IPS DF 6.9 (cell line): ENCODE data around the gene COL4A6.
A peak's percentile ranks its signal among the peaks of the same experiment; 100 is the strongest.
"Not testable (repeated sequence)": the region's sequence is repeated elsewhere in the genome, so short reads cannot be mapped to it uniquely, and the experiment has no call there.

ENCODE experiments used
- DNase-seq: peaks from one replicate; pipeline ENCODE4 v3.0.0-alpha.2; 2013; ENCODE audit warnings: low read depth, low spot score
- H3K27ac ChIP-seq: one replicate; pipeline ENCODE4 v1.5.1; 2013; ENCODE audit warnings: low read length, control low read depth
- H3K27me3 ChIP-seq: 2 replicates; pipeline ENCODE4 v1.6.1; 2013; ENCODE audit warnings: mild to moderate bottlenecking, low read length; ENCODE audit not compliant: control insufficient read depth, insufficient read depth
- H3K36me3 ChIP-seq: 2 replicates; pipeline ENCODE4 v1.6.1; 2013; ENCODE audit warnings: low read length; ENCODE audit not compliant: control insufficient read depth, insufficient read depth
- H3K4me1 ChIP-seq: 2 replicates; pipeline ENCODE4 v1.6.1; 2013; ENCODE audit warnings: low read length; ENCODE audit not compliant: control insufficient read depth, insufficient read depth
- H3K4me3 ChIP-seq: 2 replicates; pipeline ENCODE4 v1.5.1; 2013; ENCODE audit warnings: mild to moderate bottlenecking, low read length
- H3K9me3 ChIP-seq: 2 replicates; pipeline ENCODE4 v1.6.1; 2013; ENCODE audit warnings: low read length, inconsistent platforms; ENCODE audit not compliant: control insufficient read depth, insufficient read depth
- WGBS: extraction: QIAGEN DNeasy Blood & Tissue Kit; methylation state at CpG from one replicate; pipeline ENCODE4 v1.1.7; 2013; ENCODE audit warnings: mixed read lengths, missing lambda C conversion rate; ENCODE audit not compliant: insufficient read length, insufficient coverage; 5-methylcytosine and 5-hydroxymethylcytosine counted together

COL4A6 gene

DNA sequence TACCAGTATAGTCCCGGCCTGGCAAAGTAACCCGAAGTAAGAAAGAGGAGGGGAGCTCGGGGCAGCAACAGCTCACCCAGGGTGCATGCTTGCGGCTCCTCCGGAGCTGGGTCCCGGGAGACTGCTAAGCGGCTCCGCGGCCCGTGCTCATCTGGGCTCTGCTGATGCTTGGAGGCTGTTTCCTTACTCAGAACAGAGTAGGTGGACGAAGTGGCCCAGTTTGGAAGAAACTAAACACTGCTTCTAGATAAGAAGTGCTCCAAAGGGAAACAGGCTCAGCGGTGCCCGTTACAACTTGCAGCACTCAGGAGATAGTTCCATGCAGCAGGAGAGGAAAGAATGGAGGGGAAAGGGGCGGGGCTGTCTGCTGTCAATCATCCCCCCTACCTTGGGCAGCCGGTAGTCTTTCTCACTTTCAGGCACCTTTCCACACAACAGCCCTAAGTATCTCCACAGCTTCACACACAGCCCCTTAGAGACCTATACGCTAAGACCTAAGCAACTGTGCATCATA, at the start of gene COL4A6:
Gene COL4A6, minus strand, starts transcription at position 313 of the 514 bp plus-strand sequence. Its CDS starts 226 bp downstream, at position 87.
- Histone ChIP-seq H3K4me1 (no peaks in the 10 kb centered on the region), H3K4me3 (peak within 1 kb of the TSS; percentile 58; the same call in 1 of the 2 replicates), H3K27ac (no peak within 1 kb of the TSS), H3K9me3 (no peaks in the 10 kb centered on the region), H3K27me3 (no peaks in the 10 kb centered on the region), H3K36me3 (no peaks in the 10 kb centered on the region)
- no CpG with 5 or more reads among the region's 16 CpGs for WGBS
- no peak for DNase-seq

GRCh38 chrX:108485960-108486359, 47.7 kb upstream of the COL4A6 start:
- Histone ChIP-seq H3K27ac (no peak overlapping the region), H3K27me3 (no peaks in the 10 kb centered on the region), H3K36me3 (no peaks in the 10 kb centered on the region), H3K9me3 (no peaks in the 10 kb centered on the region; the same call in 1 of the 2 replicates), H3K4me1 (no peaks in the 10 kb centered on the region), H3K4me3 (no peak overlapping the region)
- DNase-seq = no peak
- no CpG with 5 or more reads among the region's 2 CpGs for WGBS

- no peaks in the 10 kb centered on the region for H3K27me3 ChIP-seq
- WGBS = no CpG with 5 or more reads among the region's 3 CpGs
- no peaks in the 10 kb centered on the region for H3K36me3 ChIP-seq
- H3K9me3 ChIP-seq = no peaks in the 10 kb centered on the region; the same call in 1 of the 2 replicates
- no peak overlapping the region for H3K4me3 ChIP-seq
- H3K27ac ChIP-seq = no peak overlapping the region
- no peaks in the 10 kb centered on the region for H3K4me1 ChIP-seq
- no peak for DNase-seq
Observed at GRCh38 chrX:108484251-108484650, 46.0 kb upstream of the COL4A6 start.

DNA sequence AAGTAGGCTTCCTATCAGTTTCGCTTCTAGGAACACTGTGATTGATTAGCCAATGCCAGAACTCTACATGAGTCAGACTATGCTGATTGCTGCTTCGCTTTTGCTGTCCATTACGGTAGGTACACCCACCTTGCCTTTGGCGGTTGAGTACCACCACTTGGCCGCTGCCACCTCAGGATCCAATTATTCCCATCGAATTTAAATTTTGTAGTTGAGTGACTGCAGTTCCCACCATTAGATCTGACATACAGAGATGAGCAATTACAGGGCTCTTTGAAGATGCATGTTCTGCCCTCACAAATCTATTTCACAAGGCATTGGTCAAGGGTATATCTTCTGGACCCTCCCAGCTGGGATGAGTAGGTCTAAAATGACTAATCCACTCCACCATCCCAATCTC, 43.3 kb upstream of the COL4A6 start:
- H3K9me3 ChIP-seq, H3K36me3 ChIP-seq, H3K27ac ChIP-seq, H3K4me1 ChIP-seq, DNase-seq, H3K4me3 ChIP-seq, H3K27me3 ChIP-seq: not testable (repeated sequence)
- no CpG with 5 or more reads among the region's 6 CpGs for WGBS

DNA sequence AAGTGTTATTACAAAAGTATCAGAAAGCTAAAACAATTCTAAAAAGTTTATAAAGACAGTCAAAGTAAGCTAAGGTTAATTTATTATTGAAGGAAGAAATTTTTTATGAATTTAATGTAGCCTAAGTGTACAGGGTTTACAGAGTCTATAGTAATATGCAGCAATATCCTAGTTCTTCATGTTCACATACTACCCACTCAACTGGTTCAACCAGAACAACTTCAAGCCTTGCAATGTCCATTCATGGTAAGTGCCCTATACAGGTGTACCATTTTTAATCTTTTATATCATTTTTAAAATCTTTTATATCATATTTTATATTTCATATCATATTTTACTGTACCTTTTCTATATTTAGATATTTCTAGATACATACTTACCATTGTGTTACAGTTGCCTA, 35.8 kb upstream of the COL4A6 start:
- no peaks in the 10 kb centered on the region for H3K9me3 ChIP-seq
- H3K4me3 ChIP-seq = no peak overlapping the region
- no peaks in the 10 kb centered on the region for H3K4me1 ChIP-seq
- H3K27me3 ChIP-seq = no peaks in the 10 kb centered on the region
- H3K27ac ChIP-seq = no peak overlapping the region
- no peaks in the 10 kb centered on the region for H3K36me3 ChIP-seq
- DNase-seq = no peak

DNA sequence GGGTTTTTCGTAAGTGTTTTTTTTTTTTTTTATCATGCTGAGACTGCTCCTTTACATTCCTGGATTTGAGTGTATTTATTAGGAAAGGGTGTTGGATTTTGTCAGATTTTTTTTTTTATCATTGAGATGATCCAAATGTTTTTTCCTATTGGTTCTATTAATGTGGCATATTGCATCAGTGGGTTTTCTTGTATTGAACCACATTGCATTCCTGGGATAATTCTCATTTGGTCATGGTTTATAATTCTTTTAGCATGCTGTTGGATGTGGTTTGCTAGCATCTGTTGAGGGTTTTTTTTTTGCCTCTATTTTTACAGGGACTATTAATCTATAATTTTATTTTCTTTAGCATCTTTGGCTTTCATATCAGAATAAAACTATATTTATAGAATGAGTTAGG, 30.3 kb upstream of the COL4A6 start:
- Histone ChIP-seq H3K4me1 (no peaks in the 10 kb centered on the region), H3K4me3 (no peak overlapping the region), H3K27ac (no peak overlapping the region), H3K9me3 (no peaks in the 10 kb centered on the region), H3K36me3 (no peaks in the 10 kb centered on the region), H3K27me3 (no peaks in the 10 kb centered on the region)
- no CpG with 5 or more reads among the region's 1 CpG for WGBS
- DNase-seq = no peak

GRCh38 chrX:108464604-108465003, 26.4 kb upstream of the COL4A6 start:
- Histone ChIP-seq H3K4me1 (no peaks in the 10 kb centered on the region), H3K9me3 (no peaks in the 10 kb centered on the region), H3K27ac (no peak overlapping the region), H3K4me3 (no peak overlapping the region), H3K36me3 (no peaks in the 10 kb centered on the region), H3K27me3 (no peaks in the 10 kb centered on the region)
- DNase-seq = no peak
- no CpG with 5 or more reads among the region's 3 CpGs for WGBS

- no CpG with 5 or more reads among the region's 4 CpGs for WGBS
- H3K36me3 ChIP-seq = no peaks in the 10 kb centered on the region
- no peak overlapping the region for H3K4me3 ChIP-seq
- no peaks in the 10 kb centered on the region for H3K27me3 ChIP-seq
- no peaks in the 10 kb centered on the region for H3K4me1 ChIP-seq
- H3K27ac ChIP-seq = no peak overlapping the region
- H3K9me3 ChIP-seq = no peaks in the 10 kb centered on the region
- DNase-seq = no peak
Observed at GRCh38 chrX:108456971-108457477, 18.8 kb upstream of the COL4A6 start.

- H3K4me3 ChIP-seq = no peak overlapping the region
- no peaks in the 10 kb centered on the region for H3K9me3 ChIP-seq
- H3K36me3 ChIP-seq = no peaks in the 10 kb centered on the region
- no peak for DNase-seq
- no peaks in the 10 kb centered on the region for H3K27me3 ChIP-seq
- no peaks in the 10 kb centered on the region for H3K4me1 ChIP-seq
- H3K27ac ChIP-seq = no peak overlapping the region
- WGBS = no CpG with 5 or more reads among the region's 3 CpGs
Observed at GRCh38 chrX:108453841-108454240, 15.6 kb upstream of the COL4A6 start.

GRCh38 chrX:108447303-108447702, 9.1 kb upstream of the COL4A6 start:
- Histone ChIP-seq H3K36me3 (no peaks in the 10 kb centered on the region), H3K27me3 (no peaks in the 10 kb centered on the region), H3K9me3 (no peaks in the 10 kb centered on the region), H3K27ac (no peak overlapping the region), H3K4me1 (no peaks in the 10 kb centered on the region), H3K4me3 (no peak overlapping the region)
- no peak for DNase-seq
- no CpG with 5 or more reads among the region's 2 CpGs for WGBS

DNA sequence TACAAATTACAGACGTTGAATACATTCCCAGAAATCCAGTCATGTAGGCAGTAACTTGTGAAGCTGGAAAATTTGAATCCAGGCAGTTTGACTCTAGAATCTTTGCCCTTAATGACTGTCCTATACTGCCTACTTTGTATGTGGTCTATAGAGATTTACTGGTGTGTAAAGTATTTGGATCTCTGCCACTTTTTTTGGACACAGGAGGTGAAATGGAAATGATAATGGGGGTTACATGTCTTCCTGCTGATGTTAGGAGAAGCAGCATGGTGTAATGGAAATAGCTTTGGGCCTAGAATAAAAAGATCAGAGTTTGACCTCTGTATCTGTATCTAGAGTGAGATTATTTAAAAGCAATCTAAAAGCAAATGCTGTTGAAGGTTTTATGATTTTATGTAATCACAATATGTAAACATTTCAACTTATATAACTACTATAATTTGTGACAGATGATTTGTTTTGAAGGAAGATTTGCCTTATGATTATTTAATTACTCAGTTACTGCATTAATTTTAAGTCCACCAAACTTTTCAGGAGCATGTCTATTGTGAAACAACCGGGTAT, 4.8 kb upstream of the COL4A6 start:
- no CpG with 5 or more reads among the region's 2 CpGs for WGBS
- Histone ChIP-seq H3K4me1 (no peaks in the 10 kb centered on the region), H3K4me3 (no peak overlapping the region), H3K36me3 (no peaks in the 10 kb centered on the region), H3K27me3 (no peaks in the 10 kb centered on the region), H3K9me3 (no peaks in the 10 kb centered on the region), H3K27ac (no peak overlapping the region)
- no peak for DNase-seq
